BE2C (cell line): ENCODE data around the gene FAF1. TPM values are rescaled to one million over a fixed set of nuclear protein-coding genes. Genes with fewer than 3 reads are reported as not detected.
"Not testable (repeated sequence)": the region's sequence is repeated elsewhere in the genome, so short reads cannot be mapped to it uniquely, and the experiment has no call there.

ENCODE experiments used
- DNase-seq: peaks from one replicate; pipeline ENCODE4 v3.0.0-alpha.2; 2020
- H3K27me3 ChIP-seq: fragments of 250-450 bp; sonication (Bioruptor Pico); 2 replicates; pipeline ENCODE4 v1.5.1; 2020; ENCODE audit warnings: mild to moderate bottlenecking
- H3K36me3 ChIP-seq: fragments of 250-450 bp; sonication (Bioruptor Pico); 2 replicates; pipeline ENCODE4 v1.5.1; 2020; ENCODE audit warnings: mild to moderate bottlenecking
- H3K4me1 ChIP-seq: fragments of 250-450 bp; sonication (Bioruptor Pico); 2 replicates; pipeline ENCODE4 v1.5.1; 2020
- H3K4me3 ChIP-seq: 2 replicates; pipeline ENCODE4 v1.5.1; 2011; ENCODE audit warnings: low read depth, low read length
- H3K9me3 ChIP-seq: fragments of 250-450 bp; sonication (Bioruptor Pico); 2 replicates; pipeline ENCODE4 v1.5.1; 2020
- CTCF ChIP-seq: IDR thresholded peaks from 2 replicates; pipeline ENCODE4 v1.5.1; 2012; ENCODE audit warnings: mild to moderate bottlenecking, low read depth, low read length
- polyA plus RNA-seq: library from polyadenylated mRNA; unstranded; fragments of >200 nt; gene quantifications from one replicate; pipeline ENCODE4 v1.2.1, GENCODE V29; 2012; ENCODE audit warnings: low read depth, missing spikeins; ENCODE audit not compliant: insufficient read length, insufficient read depth

Gene FAF1
- polyA plus RNA-seq = 29.0 TPM

- H3K4me1 ChIP-seq = no peaks in the 10 kb centered on the region
- peak; percentile 37; the same call in 1 of the 2 replicates for TF ChIP-seq CTCF
- no peaks in the 10 kb centered on the region for H3K27me3 ChIP-seq
- H3K4me3 ChIP-seq = peak within 1 kb of the TSS; percentile 90
- H3K9me3 ChIP-seq = no peaks in the 10 kb centered on the region
- DNase-seq = peak; percentile 93
- no peaks in the 10 kb centered on the region for H3K36me3 ChIP-seq
Measured at GRCh38 chr1:50959913-50960844, at the start of gene FAF1. FAF1 (minus strand) TSS chr1:50960267; CDS start chr1:50959811, 456 bp downstream.

GRCh38 chr1:51009381-51009780 lies 49.3 kb upstream of the FAF1 start:
- no peak for DNase-seq
- no peaks in the 10 kb centered on the region for H3K27me3 ChIP-seq
- no peak for TF ChIP-seq CTCF
- H3K36me3 ChIP-seq = no peaks in the 10 kb centered on the region
- H3K4me3 ChIP-seq = no peak overlapping the region
- no peaks in the 10 kb centered on the region for H3K4me1 ChIP-seq
- no peaks in the 10 kb centered on the region for H3K9me3 ChIP-seq

- H3K4me1 ChIP-seq, H3K36me3 ChIP-seq, H3K27me3 ChIP-seq, H3K4me3 ChIP-seq, DNase-seq, H3K9me3 ChIP-seq: not testable (repeated sequence)
Measured at GRCh38 chr1:51005549-51005948, 45.5 kb upstream of the FAF1 start.

- Histone ChIP-seq H3K9me3 (no peaks in the 10 kb centered on the region), H3K36me3 (no peaks in the 10 kb centered on the region), H3K4me3 (no peak overlapping the region), H3K27me3 (no peaks in the 10 kb centered on the region), H3K4me1 (no peaks in the 10 kb centered on the region)
- no peak for DNase-seq
- no peak for TF ChIP-seq CTCF
Measured at GRCh38 chr1:51002516-51002915, 42.4 kb upstream of the FAF1 start.

GRCh38 chr1:51000651-51001050 lies 40.6 kb upstream of the FAF1 start:
- no peak overlapping the region for H3K4me3 ChIP-seq
- H3K27me3 ChIP-seq = no peaks in the 10 kb centered on the region
- no peak for DNase-seq
- H3K36me3 ChIP-seq = no peaks in the 10 kb centered on the region
- no peak for TF ChIP-seq CTCF
- H3K9me3 ChIP-seq = no peaks in the 10 kb centered on the region
- no peaks in the 10 kb centered on the region for H3K4me1 ChIP-seq

- no peak for TF ChIP-seq CTCF
- no peaks in the 10 kb centered on the region for H3K4me1 ChIP-seq
- H3K4me3 ChIP-seq = no peak overlapping the region
- no peaks in the 10 kb centered on the region for H3K9me3 ChIP-seq
- DNase-seq = no peak
- no peaks in the 10 kb centered on the region for H3K36me3 ChIP-seq
- no peaks in the 10 kb centered on the region for H3K27me3 ChIP-seq
Measured at GRCh38 chr1:51000160-51000559, 40.1 kb upstream of the FAF1 start.

GRCh38 chr1:50999375-50999774 lies 39.3 kb upstream of the FAF1 start:
- not testable (repeated sequence) for H3K36me3 ChIP-seq, H3K9me3 ChIP-seq, DNase-seq, H3K27me3 ChIP-seq, H3K4me1 ChIP-seq, H3K4me3 ChIP-seq
